Activated T-cell treated with anti-CD3 and anti-CD28 coated beads for 1 hour (primary cell): Measurements from ENCODE around the gene IGF1R.
"Not testable (repeated sequence)": the region's sequence is repeated elsewhere in the genome, so short reads cannot be mapped to it uniquely, and the experiment has no call there.

Experiments
- DNase-seq: peaks from one replicate; pipeline ENCODE4 v3.0.0-alpha.2; 2020; ENCODE audit warnings: low read depth

The IGF1R gene

GRCh38 chr15:98960555-98961050, 312.3 kb downstream of the IGF1R start:
- DNase-seq, result no peak

- DNase-seq, result no peak
Measured at GRCh38 chr15:98963444-98963843, 315.1 kb downstream of the IGF1R start.

- no peak for DNase-seq
Measured at GRCh38 chr15:98964466-98965133, 316.3 kb downstream of the IGF1R start.

DNA sequence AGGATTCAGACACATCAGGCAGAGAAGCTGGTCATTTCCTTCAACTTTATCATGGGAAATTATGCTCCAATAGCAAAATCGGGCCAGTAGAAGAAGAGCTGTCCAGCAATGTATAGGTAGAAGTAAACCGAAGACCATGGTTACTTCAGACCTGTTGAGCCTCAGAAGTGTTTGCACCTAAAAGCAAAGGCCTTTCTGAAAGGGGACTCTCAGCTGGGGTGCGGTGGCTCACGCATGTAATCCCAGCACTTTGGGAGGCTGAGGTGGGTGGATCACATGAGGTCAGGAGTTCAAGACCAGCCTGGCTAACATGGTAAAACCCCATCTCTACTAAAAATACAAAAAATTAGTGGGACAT, 316.8 kb downstream of the IGF1R start:
- DNase-seq, result not testable (repeated sequence)

- DNase-seq, result no peak
Measured at GRCh38 chr15:98965597-98965996, 317.3 kb downstream of the IGF1R start.

- DNase-seq, result no peak
Measured at GRCh38 chr15:98966091-98966787, 317.9 kb downstream of the IGF1R start.

GRCh38 chr15:98967096-98967495, 318.8 kb downstream of the IGF1R start:
- DNase-seq, result no peak

- no peak for DNase-seq
Measured at GRCh38 chr15:98967916-98968315, 319.6 kb downstream of the IGF1R start.

GRCh38 chr15:98968576-98968975, 320.2 kb downstream of the IGF1R start:
- DNase-seq, result no peak

DNA sequence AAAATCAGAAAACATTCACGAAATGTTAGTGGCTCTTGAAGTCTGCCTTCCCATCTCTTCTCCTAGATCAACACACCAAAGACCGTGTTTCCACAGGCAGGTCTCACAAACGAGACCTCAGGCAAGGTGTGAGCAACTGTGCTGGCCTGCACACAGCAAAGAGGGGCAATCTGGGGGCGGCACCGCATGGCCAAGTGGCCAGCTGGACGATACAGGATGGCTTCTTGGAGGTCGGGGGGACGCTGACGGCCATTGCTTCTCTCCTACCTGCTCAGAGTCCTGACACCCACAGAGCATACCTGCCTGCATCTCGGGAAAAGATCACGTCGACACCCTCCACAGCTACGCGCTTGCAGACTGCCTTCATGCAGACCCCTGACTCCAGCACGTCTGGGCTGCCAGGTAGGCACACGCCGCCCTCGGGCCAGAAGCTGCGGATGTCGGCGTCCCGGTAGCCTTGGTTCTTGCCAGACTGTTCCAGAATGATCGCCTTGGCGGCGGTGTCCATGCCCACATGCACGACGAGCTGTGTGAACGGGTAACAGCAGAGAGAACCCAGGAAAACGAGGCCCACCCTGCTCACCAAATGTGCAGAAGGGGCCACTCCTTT, 320.9 kb downstream of the IGF1R start:
- no peak for DNase-seq

GRCh38 chr15:98970799-98971198, 322.5 kb downstream of the IGF1R start:
- DNase-seq, result no peak

DNA sequence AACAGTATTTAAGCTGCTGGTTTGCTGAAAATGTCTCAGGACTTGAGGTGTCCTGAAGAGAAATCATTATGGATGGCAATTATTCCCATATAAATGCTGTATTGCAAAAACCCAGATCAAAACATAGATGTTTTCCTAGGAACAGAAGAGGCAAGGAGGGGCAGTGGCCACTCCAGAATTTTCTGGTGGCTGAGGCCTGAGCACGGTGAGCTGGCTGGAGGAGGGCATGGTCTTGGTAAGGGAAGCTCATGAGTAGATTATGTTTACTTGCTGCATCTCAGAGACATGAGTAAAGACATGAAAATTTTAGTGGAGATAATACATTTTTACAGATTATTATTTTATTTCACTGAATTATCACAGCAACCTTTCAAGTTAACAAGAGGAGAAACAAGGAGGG, 328.2 kb downstream of the IGF1R start:
- no peak for DNase-seq

DNA sequence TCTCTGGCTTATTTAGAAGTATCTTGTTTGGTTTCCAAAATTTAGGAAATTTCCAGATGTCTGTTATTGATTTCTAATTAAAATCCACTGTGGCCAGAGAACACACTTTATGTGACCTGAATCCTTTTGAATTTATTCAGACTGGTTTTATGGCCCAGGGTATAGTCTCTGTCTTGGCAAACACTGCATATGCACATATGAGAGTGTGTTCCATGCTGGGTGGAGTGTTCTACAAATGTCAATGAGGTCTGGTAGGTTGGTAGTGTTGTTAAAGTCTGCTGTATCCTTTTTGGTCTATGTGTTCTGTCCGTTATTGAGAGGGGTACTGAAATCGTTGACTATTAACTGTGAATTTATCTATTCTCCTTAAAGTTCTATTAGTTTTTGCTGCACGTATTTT, 329.1 kb downstream of the IGF1R start:
- no peak for DNase-seq

DNA sequence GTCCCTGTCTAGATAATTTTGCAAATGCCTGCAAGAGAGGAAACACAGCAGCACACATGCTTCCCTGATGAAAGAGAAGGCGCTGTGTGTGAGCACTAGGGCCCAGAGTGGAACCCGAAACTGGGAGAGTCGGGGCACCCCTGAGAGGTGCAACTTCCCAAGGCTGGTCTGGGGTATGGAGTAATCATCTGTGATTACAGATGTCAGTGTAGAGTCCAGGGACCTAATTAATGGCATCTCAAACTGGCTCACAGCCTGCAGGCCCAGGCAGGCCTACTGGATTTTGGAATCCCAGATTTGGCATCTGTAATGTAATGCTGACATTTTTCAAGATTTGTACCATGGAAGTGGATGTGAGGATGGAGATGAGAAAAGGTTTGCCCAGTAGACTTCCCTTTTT, 329.8 kb downstream of the IGF1R start:
- DNase-seq, result no peak

- DNase-seq, result no peak
Measured at GRCh38 chr15:98980899-98981228, 332.5 kb downstream of the IGF1R start.

- no peak for DNase-seq
Measured at GRCh38 chr15:98981851-98982722, 333.7 kb downstream of the IGF1R start.

DNA sequence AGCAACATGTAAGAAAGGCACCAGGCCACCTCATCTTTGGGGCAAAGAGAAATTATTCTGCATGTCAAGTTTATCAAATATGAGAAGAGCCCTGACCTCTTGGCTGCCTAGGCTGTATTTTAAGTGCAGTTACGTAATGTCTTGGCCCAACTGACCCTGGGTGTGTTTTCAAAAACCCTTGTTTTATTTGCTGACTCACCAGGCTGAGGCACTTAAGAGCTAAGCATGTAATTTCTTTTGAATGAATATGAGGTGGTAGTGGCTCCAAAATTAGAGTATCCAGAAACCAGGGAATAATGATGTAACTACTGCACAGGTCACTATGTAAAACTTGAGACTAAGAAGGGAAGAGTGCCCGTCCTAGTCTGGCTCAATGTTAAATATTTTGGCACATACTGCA, 335.0 kb downstream of the IGF1R start:
- DNase-seq, result no peak

DNA sequence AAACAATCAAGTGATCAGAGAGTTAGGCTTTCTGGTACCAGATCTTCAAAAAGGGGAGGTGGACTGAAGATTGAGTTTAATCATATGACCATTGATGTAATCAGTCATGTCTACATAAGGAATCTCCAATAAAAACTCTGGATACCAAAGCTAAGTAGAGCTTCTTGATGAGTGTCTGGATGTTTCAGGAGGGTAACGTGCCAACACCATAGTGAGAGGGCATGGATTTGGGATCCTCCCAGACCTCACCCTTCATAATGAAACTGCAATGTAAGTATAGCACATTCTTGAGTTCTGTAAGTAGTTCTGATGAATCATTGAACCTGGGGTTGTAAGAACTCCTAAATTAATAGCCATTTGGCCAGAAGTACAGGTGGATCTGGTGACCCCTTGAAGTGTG, 337.9 kb downstream of the IGF1R start:
- DNase-seq, result no peak

DNA sequence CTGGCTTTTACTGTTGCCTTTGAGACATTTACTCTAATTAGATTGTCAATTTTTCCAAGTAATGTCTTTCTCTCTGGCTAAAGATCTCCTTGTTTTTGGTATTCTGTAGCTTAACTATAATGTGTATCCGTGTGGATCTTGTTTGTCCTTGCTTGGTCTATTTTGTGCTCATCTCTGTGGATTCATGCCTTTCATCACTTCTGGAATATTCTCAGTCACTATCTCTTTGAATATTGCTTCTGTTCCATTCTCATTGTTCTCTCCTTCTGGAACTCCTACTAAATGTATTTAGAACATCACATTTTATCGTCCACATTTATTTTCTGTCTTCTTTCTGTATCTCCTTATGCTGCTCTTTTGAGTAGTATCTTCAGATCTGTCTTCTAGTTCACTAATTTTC, 346.6 kb downstream of the IGF1R start:
- DNase-seq, result no peak

DNA sequence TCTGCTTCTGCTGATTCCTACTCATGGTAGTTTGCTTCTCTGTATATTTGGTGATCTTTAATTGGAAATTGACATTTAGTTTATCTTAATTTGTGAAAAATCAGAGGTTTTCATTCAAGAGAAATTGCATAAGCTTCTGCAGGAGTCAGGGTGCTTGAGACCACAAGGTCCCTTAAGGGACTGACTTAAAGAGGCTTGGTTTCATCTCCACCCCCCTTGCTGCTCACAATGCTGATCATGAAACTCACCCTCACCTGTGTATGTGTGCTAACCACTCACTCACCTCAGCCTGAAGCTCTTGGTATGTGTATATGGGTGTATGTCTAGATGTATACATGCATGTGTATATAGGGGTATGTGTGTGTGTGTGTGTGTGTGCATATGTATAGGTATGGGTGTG, 347.8 kb downstream of the IGF1R start:
- DNase-seq, result no peak

DNA sequence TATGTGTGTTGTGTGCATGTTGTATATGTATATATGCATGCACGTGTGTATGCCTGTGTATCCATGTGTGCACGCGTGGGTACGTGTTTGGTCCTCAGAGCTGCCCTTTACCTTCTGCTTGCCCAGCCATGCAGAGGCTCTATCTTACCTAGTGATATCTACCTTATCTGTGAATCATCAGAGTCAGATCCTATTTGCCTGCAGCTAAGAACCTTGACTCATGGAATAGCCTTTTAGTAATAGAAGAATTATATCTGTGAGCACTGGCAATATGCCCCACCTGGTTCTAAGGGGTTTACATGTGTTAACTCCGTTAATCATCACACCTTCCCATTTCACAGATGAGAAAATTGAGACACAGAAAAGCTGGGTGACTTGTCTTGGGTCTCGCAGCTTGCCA, 348.3 kb downstream of the IGF1R start:
- no peak for DNase-seq

GRCh38 chr15:98997312-98997711, 349.0 kb downstream of the IGF1R start:
- no peak for DNase-seq

GRCh38 chr15:98997755-98998154, 349.4 kb downstream of the IGF1R start:
- DNase-seq, result no peak
